Measurements from ENCODE around the gene ADAM15.

ADAM15 gene

DNA sequence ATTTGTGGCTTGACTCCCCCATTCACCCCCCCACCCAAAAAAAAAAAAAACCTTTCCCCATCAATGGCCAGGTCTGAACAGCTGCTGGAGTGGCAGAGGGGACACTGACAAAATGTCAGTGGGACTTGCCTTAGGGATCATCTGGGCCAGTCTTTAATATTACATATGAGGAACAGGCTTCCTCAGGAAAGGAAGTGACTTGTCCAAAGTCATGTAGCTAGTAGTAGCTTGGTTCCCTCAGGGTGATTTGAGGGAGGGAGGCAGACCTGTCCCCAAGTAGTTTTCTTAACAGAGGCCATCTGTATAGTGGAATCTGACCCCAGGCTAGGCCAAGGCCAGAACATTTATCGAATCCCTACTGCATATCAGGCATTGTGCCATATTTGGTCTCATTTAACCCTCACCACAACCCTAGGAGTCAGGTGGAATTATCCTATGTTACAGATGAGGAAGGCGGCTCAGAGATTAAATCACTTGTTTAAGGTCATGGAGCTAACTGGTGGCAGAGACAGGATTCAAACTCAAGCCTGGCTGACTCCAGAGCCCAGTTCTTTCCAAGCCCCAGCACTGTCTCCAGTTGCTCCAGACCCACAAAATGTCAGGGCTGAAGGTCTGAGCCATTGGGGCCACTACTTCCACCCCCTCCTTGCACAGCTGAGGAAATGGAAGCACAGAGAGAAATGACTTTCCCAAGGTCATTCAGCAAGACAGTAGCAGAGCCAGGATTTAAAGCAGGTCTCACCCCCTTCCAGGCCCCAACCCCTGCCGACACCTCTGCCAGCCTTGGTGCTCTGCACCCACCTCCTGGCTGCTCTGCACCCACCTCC is 38.1 kb upstream of the ADAM15 start:
- H3K36me3 ChIP-seq (ENCODE audit: insufficient read depth, low read length), result peaks cover 9% of the 10 kb centered on the region; the same call in 1 of the 2 replicates
- H3K4me1 ChIP-seq (ENCODE audit: control insufficient read depth, insufficient read depth, low read length, unreplicated experiment), result peaks cover 33% of the 10 kb centered on the region
- H3K4me3 ChIP-seq (ENCODE audit: low read depth, low read length), result no peak overlapping the region
- H3K79me2 ChIP-seq (ENCODE audit: control insufficient read depth, insufficient read depth, low read length, unreplicated experiment), result peaks cover 26% of the 10 kb centered on the region
- H3K27me3 ChIP-seq (ENCODE audit: insufficient read depth, low read length), result no peaks in the 10 kb centered on the region
- no peak overlapping the region for H2AFZ ChIP-seq (ENCODE audit: low read length, unreplicated experiment)
- H3K27ac ChIP-seq (ENCODE audit: low read depth, low read length), result no peak overlapping the region

DNA sequence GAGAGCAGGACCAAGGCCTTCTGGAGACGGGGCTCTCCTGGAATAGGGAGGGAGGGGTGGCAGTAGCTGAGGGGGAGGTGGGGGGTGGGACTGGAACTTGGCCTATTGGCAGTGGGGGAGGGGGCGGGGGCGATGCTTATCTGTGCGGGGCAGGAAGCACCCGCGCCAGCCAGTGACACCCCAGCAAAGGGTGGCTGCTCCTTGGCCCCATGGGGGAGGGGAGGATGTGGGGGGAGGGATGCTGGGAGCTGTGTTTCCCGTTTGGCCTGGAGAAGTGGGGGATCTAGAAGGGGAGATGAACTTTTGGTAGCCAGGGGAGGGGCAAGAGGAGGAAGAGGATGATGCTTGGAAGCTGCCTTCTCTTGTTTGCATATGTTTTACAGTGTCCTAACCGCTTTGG is 37.5 kb upstream of the ADAM15 start:
- H3K4me3 ChIP-seq (ENCODE audit: low read depth, low read length), result no peak overlapping the region
- H3K36me3 ChIP-seq (ENCODE audit: insufficient read depth, low read length), result peaks cover 9% of the 10 kb centered on the region; the same call in 1 of the 2 replicates
- no peak overlapping the region for H3K27ac ChIP-seq (ENCODE audit: low read depth, low read length)
- peaks cover 39% of the 10 kb centered on the region for H3K4me1 ChIP-seq (ENCODE audit: control insufficient read depth, insufficient read depth, low read length, unreplicated experiment)
- no peak overlapping the region for H2AFZ ChIP-seq (ENCODE audit: low read length, unreplicated experiment)
- H3K27me3 ChIP-seq (ENCODE audit: insufficient read depth, low read length), result no peaks in the 10 kb centered on the region
- peaks cover 19% of the 10 kb centered on the region for H3K79me2 ChIP-seq (ENCODE audit: control insufficient read depth, insufficient read depth, low read length, unreplicated experiment)

DNA sequence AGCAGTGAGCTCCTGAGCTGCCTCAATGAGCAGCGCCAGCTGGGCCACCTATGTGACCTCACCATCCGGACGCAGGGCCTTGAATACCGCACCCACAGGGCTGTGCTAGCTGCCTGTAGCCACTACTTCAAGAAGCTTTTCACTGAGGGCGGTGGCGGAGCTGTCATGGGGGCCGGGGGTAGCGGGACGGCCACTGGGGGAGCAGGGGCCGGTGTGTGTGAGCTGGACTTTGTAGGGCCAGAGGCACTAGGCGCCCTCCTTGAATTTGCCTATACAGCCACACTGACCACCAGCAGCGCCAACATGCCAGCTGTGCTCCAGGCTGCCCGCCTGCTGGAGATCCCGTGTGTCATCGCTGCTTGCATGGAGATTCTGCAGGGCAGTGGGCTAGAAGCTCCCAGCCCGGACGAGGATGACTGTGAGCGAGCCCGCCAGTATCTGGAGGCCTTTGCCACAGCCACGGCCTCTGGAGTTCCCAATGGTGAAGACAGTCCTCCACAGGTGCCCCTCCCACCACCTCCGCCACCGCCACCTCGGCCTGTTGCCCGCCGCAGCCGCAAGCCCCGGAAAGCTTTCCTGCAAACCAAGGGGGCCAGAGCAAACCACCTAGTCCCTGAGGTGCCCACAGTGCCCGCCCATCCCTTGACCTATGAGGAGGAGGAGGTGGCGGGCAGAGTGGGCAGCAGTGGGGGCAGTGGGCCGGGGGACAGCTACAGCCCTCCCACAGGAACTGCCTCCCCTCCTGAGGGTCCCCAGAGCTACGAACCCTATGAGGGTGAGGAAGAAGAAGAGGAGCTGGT is 36.2 kb upstream of the ADAM15 start:
- Histone ChIP-seq H3K4me1 (ENCODE audit: control insufficient read depth, insufficient read depth, low read length, unreplicated experiment) (peaks cover 45% of the 10 kb centered on the region), H3K27me3 (ENCODE audit: insufficient read depth, low read length) (no peaks in the 10 kb centered on the region), H2AFZ (ENCODE audit: low read length, unreplicated experiment) (no peak overlapping the region), H3K27ac (ENCODE audit: low read depth, low read length) (no peak overlapping the region), H3K36me3 (ENCODE audit: insufficient read depth, low read length) (peaks cover 9% of the 10 kb centered on the region; the same call in 1 of the 2 replicates), H3K79me2 (ENCODE audit: control insufficient read depth, insufficient read depth, low read length, unreplicated experiment) (peaks cover 10% of the 10 kb centered on the region), H3K4me3 (ENCODE audit: low read depth, low read length) (no peak overlapping the region)

DNA sequence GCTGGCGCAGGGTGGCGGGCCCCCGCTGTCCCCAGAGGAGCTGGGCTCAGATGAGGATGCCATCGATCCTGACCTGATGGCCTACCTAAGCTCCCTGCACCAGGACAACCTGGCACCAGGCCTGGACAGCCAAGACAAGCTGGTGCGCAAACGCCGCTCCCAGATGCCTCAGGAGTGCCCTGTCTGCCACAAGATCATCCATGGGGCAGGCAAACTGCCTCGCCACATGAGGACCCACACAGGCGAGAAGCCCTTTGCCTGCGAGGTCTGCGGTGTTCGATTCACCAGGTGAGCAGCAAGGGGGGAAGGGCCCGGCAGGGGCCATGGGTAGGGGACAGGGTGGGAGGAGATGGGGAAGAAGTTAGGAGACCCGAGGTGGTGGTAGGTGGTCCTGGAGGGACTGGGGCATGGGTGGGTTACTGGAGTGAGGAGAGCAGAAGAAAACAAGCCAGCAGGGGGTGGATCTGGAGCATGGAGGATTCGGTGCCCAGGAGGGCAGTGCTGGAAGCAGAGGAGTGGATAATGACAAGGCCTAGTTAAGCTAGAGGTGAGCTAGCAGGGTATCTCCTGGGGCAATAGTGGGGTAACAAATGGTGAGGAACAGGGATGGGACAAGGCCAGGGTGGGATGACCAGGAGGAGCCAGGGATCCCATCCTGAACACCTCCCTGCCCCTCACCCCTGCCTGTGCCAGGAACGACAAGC is 35.4 kb upstream of the ADAM15 start:
- H3K4me3 ChIP-seq (ENCODE audit: low read depth, low read length), result no peak overlapping the region
- H2AFZ ChIP-seq (ENCODE audit: low read length, unreplicated experiment), result no peak overlapping the region
- peaks cover 9% of the 10 kb centered on the region; the same call in 1 of the 2 replicates for H3K36me3 ChIP-seq (ENCODE audit: insufficient read depth, low read length)
- no peaks in the 10 kb centered on the region for H3K27me3 ChIP-seq (ENCODE audit: insufficient read depth, low read length)
- peaks cover 7% of the 10 kb centered on the region for H3K79me2 ChIP-seq (ENCODE audit: control insufficient read depth, insufficient read depth, low read length, unreplicated experiment)
- H3K4me1 ChIP-seq (ENCODE audit: control insufficient read depth, insufficient read depth, low read length, unreplicated experiment), result peaks cover 45% of the 10 kb centered on the region
- H3K27ac ChIP-seq (ENCODE audit: low read depth, low read length), result no peak overlapping the region

DNA sequence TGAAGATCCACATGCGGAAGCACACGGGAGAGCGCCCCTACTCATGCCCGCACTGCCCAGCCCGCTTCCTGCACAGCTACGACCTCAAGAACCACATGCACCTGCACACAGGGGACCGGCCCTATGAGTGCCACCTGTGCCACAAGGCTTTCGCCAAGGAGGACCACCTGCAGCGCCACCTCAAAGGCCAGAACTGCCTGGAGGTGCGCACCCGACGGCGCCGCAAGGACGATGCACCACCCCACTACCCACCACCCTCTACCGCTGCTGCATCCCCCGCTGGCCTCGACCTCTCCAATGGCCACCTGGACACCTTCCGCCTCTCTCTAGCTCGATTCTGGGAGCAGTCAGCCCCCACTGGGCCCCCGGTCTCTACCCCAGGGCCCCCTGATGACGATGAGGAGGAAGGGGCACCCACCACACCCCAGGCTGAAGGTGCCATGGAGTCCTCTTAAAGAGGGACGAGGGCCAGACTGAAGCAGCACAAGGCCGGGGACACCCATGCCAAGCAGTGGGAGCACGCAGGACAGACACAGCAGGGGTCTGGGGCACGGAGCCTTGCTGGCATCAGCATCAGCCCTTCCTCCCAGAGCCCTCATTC is 34.8 kb upstream of the ADAM15 start:
- Histone ChIP-seq H3K4me3 (ENCODE audit: low read depth, low read length) (no peak overlapping the region), H3K27ac (ENCODE audit: low read depth, low read length) (peak overlapping the region; percentile 61), H2AFZ (ENCODE audit: low read length, unreplicated experiment) (no peak overlapping the region), H3K79me2 (ENCODE audit: control insufficient read depth, insufficient read depth, low read length, unreplicated experiment) (peaks cover under 1% of the 10 kb centered on the region), H3K4me1 (ENCODE audit: control insufficient read depth, insufficient read depth, low read length, unreplicated experiment) (peaks cover 40% of the 10 kb centered on the region), H3K36me3 (ENCODE audit: insufficient read depth, low read length) (peaks cover 9% of the 10 kb centered on the region; the same call in 1 of the 2 replicates), H3K27me3 (ENCODE audit: insufficient read depth, low read length) (no peaks in the 10 kb centered on the region)

DNA sequence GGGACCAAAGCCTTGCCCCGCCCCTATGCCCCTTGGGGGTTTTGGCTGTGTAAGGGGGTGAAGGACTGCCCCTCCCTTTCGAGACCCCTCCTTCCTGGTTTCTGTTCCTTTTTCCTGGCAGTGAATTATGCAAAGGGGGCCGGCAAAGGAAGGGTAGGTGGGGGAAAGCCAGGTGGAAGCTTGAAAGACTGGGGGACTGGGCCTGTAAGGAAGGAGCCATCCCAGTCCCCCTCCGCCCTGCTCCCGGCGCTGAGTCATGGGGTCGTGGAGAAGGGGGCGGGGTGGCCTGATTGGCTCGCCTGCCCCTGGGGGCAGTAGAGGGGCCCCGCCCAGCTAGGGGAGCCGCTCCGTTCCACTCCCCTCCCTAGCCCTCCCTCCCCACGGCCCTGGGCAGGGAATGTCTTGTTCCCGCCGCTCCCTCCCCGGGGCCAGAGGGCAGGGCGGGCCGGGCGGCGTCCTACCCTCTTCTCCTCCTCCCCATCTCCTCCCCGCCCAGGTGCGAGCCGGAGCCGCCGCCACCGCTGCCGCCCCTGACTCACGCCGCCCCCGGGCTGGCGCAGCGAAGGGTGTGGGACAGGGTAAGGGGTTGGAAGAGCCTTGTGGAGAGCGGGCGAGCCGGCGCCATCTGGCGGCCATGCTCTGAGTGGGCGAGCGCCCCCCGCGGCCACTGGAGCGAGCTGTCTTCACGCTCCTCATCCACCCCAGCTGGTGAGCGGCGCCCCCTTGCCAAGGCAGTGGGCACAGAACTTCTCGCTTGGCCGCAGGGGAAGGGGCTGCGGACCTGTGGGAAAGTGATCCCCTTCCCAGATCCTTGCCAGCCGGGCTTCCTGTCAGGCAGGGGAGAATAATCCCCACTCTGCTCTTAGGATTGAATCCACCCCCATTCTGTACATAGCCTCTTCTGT is 33.8 kb upstream of the ADAM15 start:
- Histone ChIP-seq H3K4me1 (ENCODE audit: control insufficient read depth, insufficient read depth, low read length, unreplicated experiment) (peaks cover 31% of the 10 kb centered on the region), H3K4me3 (ENCODE audit: low read depth, low read length) (peak overlapping the region; percentile 47), H3K27me3 (ENCODE audit: insufficient read depth, low read length) (no peaks in the 10 kb centered on the region), H3K27ac (ENCODE audit: low read depth, low read length) (peak overlapping the region; percentile 61), H3K36me3 (ENCODE audit: insufficient read depth, low read length) (peaks cover 9% of the 10 kb centered on the region; the same call in 1 of the 2 replicates), H2AFZ (ENCODE audit: low read length, unreplicated experiment) (no peak overlapping the region), H3K79me2 (ENCODE audit: control insufficient read depth, insufficient read depth, low read length, unreplicated experiment) (no peaks in the 10 kb centered on the region)

DNA sequence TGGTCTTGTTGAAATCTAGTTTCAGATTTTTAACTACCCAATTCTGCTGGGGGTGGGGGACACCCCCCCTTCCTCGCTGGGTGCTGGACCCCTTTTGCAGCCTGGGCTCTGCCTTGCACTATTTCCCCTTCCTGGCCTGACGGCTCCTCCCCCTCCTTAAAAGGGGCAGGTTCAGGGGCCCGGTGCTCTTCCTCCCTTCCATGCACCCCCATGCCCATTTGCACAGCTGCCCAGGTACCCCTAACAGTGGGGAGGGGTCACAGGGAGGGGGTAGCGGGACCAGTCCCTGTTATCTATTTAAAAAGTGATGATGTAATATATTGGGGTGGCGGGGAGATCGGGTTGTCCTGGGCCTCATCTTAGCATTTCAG is 33.2 kb upstream of the ADAM15 start:
- no peaks in the 10 kb centered on the region for H3K27me3 ChIP-seq (ENCODE audit: insufficient read depth, low read length)
- H3K4me1 ChIP-seq (ENCODE audit: control insufficient read depth, insufficient read depth, low read length, unreplicated experiment), result peaks cover 28% of the 10 kb centered on the region
- H3K79me2 ChIP-seq (ENCODE audit: control insufficient read depth, insufficient read depth, low read length, unreplicated experiment), result no peaks in the 10 kb centered on the region
- H2AFZ ChIP-seq (ENCODE audit: low read length, unreplicated experiment), result no peak overlapping the region
- peaks cover 9% of the 10 kb centered on the region; the same call in 1 of the 2 replicates for H3K36me3 ChIP-seq (ENCODE audit: insufficient read depth, low read length)
- H3K4me3 ChIP-seq (ENCODE audit: low read depth, low read length), result peak overlapping the region; percentile 47
- no peak overlapping the region; the same call in 1 of the 2 replicates for H3K27ac ChIP-seq (ENCODE audit: low read depth, low read length)

DNA sequence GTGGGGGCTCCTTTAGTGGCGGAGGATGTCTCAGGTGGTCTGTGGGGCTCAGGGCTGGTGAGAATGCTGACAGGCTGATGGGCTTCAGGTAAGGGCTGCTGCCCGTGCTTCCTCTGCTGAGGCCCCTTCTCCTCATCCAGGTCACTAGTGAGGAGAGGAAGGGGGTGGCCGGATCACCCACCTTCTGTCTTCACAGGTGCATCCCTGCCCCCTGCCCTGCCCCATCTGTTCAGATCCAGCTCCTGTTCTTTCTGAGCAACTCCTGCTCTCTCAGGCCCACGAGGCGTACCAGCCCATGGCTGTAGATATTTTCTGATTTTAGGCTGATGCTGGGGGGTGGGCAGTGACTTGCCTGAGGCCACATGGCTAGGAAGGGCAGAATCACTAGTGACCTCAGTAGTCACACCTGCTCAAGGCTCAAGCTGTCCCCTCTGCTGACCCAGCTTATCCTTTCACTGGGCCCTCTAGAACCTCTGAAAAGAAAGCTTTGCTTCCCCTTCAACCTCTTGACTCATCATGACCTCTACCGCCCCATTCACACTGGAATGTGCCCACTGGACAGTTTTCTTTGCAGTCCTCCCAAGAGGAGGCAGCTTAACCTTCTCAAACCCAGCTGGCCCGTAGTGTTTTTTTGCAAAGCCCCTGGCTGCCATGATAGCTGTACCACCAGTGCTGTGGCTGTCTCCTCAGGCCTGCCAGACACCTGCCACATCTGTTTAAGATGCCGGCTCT is 32.3 kb upstream of the ADAM15 start:
- Histone ChIP-seq H3K27ac (ENCODE audit: low read depth, low read length) (no peak overlapping the region), H3K4me3 (ENCODE audit: low read depth, low read length) (no peak overlapping the region), H3K4me1 (ENCODE audit: control insufficient read depth, insufficient read depth, low read length, unreplicated experiment) (peaks cover 28% of the 10 kb centered on the region), H3K79me2 (ENCODE audit: control insufficient read depth, insufficient read depth, low read length, unreplicated experiment) (no peaks in the 10 kb centered on the region), H3K36me3 (ENCODE audit: insufficient read depth, low read length) (peaks cover 9% of the 10 kb centered on the region; the same call in 1 of the 2 replicates), H2AFZ (ENCODE audit: low read length, unreplicated experiment) (no peak overlapping the region), H3K27me3 (ENCODE audit: insufficient read depth, low read length) (no peaks in the 10 kb centered on the region)
